Thyroid gland (tissue), 4 donors: ENCODE data around the gene ATG2A.

Source experiments
- CTCF ChIP-seq, 6 experiments: fragments of 200-600 bp in 3 of 6; fragments of 450-650 bp in 3 of 6; sonication (generic) in 3 of 6; IDR thresholded peaks; one replicate each; pipeline ENCODE4 v1.5.1; 2016 to 2019; ENCODE audit warnings: antibody characterized with exemption in 6 of 6, mild to moderate bottlenecking in 2 of 6, inconsistent platforms in 1 of 6, moderate library complexity in 1 of 6
- POLR2A ChIP-seq, 2 donors: fragments of 450-650 bp; IDR thresholded peaks; one replicate each; pipeline ENCODE4 v1.6.1; 2017; ENCODE audit warnings: antibody characterized with exemption in 2 of 2, mild to moderate bottlenecking in 2 of 2, moderate library complexity in 1 of 2

- TF ChIP-seq CTCF (IDR thresholded peaks at IDR 0.05): no peak
- TF ChIP-seq POLR2A (IDR thresholded peaks at IDR 0.05): no peak
Measured at GRCh38 chr11:64885367-64886286, 31.4 kb downstream of the ATG2A start.
